Amniotic epithelial cell (primary cell): ENCODE measurements around the gene ABHD6.
"Not testable (repeated sequence)": the region's sequence is repeated elsewhere in the genome, so short reads cannot be mapped to it uniquely, and the experiment has no call there.

Source experiments
- DNase-seq: peaks from one replicate; pipeline ENCODE4 v3.0.0-alpha.2; 2010; ENCODE audit warnings: low read depth

Gene ABHD6

DNA sequence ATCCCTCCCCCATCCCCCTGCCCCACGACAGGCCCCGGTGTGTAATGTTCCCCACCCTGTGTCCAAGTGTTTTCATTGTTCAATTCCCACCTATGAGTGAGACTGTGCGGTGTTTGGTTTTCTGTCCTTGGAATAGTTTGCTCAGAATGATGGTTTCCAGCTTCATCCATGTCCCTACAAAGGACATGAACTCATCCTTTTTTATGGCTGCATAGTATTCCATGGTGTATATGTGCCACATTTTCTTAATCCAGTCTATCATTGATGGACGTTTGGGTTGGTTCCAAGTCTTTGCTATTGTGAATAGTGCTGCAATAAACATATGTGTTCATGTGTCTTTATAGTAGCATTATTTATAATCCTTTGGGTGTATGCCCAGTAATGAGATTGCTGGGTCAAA lies 5.3 kb downstream of the ABHD6 start:
- not testable (repeated sequence) for DNase-seq

DNA sequence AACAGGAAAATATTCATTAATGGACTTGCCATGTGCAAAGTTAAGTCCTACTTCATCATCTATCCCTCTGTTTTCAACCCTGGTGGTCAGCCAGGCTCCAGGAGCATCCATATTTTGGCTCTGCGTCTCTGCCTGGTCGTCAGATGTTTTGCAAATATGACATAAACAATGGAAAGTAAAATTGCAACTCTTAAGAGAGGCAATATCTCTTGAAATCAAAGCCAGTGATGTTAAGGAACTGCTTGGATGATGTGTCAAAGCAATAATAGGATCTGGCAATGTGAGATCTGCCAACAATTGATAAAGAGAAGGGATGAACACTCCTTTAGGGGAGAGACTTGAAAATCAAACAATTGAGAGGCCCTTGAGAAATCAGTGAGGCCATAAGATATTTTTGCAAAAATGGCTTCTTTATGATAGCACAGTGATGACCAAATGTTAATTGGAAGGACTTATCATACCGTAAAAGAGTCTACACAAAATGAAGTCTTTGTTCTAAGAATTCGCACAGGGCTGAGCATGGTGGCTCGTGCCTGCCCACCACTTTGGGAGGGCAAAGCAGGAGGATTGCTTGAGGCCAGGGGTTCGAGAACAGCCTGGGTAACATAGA lies 6.5 kb downstream of the ABHD6 start:
- DNase-seq, result no peak

DNA sequence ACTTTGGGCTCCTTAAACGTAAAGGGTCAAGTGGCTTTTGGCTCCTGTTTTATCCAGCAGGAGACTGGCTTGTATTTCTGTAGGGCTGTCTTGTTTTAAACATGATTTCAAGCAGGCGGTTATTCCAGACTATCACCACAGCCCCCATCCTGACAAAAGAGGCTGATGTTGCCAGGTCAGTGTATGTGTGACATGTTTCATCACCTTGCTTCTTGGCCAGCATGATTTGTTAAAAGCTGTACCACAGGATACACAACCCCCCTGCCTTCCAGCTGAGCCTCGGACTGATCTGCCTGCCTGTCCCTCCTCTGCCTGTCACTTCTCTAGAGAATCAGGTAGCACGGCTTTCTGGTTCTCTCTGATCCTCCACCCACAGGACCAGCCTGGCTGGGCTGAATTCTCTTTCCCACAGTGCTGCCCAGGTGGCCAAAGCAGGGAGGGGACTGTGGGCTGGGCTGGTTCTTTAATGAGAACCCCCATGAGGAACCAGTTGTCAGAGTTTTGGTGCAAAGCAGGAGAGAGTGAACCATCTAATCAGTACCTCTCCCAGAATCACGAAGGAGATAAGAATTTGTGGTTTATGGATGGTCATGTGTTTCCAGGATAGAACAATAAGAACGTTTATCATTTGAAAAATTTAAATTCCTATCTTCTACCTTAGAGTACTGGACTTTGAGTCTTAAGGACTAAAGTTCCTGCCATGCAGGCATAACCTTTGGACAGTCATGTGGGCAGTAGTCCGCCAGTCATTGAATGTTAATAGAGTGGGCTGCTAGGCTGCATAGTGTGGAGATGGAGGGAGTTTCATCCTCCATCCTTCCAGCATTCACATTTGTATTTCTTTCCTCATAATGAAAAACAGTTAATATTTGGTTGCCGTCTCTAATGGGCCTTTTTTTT lies 8.8 kb downstream of the ABHD6 start:
- DNase-seq, result no peak

DNA sequence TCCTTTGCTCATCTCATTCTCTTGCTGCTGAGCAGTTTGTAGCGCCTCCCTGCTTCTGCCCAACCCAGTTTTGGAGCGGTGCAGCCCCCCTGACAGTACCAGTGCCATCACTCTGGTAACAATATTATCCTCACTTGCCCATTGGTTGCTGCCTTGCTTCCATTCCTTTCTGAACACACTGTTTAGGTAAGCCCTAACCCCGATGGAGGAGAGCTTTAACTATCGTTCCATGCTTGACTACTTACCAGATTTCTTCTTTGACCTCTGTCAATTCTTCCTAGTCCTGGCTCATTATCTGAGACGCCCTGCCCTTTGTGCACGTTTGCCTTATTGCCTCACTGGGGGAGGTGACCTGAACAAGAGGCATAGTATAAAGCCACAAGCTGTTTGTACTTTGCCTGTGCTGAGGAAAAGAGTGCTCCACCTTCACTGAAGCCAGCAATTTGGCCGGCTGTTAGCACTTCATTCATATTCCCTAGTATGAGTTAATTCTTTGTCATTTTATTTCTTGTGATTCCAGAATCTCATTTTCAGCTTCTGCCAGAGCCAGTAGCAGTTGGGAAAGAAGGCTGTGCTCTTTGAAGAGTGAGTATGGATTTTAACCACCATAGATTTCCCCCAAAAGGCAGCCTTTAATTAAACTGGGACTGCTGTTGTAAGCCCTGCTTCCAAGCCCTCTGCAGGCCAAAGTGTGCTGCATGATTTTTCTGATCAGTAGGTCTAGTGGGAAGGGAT lies 11.9 kb downstream of the ABHD6 start:
- DNase-seq, result no peak

DNA sequence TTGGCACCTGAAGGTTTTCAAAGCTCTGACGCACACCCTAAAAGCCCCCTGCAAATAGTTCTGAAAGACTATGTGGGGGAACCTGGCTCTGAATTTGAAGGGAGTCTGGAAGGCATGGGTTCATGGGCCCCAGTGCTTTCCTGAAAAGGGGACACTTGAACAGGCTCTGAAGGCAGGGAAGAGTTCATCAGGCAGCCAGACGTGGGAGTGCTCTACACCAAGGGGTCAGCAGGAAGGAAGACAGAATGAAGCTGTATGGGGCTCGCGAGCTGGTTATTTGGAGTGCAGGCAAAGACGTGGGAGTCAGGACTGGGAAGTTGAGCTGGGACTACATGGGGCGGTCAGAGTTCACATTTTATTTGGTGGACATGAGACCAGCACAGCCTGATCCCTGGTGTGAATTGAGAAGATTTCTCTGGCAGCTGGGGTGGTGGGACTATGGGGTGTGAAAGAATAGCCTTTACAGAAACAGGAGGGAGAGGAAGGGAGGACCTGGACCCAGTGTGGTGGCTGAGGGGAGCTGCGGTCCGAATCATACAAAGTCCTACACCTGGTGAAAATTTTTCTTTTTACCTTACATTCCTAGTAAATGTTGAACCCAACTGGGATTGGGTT lies 12.6 kb downstream of the ABHD6 start:
- no peak for DNase-seq

DNA sequence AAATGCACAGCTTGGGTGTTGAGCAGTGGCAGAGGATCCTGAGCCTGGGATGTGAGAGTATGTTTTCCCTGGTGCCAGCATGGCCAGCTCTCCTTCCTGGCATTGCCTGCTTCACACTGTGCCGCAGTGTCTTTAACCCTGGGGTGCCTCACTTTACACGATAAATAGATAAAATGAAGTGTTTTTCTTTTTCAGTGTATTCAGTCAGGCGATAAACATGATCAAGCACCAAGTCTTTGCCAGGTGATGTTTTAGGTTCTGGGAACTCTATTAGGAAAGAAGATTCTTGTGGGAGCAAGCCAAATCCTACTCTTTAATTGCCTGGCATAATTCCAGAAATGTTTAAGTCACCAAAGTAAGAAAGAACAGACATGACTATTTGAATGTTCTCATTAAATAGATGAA lies 14.0 kb downstream of the ABHD6 start:
- peak; percentile 58 for DNase-seq

DNA sequence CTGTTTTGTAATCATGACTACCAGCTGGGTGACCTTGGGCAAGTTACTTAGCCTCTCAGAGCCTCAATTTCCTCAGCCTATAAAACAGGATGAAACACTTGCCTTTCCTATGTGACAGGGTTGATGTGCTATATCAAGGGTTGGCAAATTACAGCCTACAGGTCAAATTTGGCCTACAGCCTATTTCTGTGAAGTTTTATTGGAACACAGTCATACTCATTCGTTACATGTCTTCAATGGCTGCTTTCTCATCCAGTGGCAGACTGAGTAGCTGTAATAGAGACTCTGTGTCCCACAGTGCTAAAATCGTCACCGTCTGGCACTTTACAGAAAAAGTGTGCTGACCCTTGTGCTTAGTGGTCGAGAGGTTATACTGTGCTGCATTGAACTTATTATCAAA lies 16.6 kb downstream of the ABHD6 start:
- DNase-seq, result no peak

DNA sequence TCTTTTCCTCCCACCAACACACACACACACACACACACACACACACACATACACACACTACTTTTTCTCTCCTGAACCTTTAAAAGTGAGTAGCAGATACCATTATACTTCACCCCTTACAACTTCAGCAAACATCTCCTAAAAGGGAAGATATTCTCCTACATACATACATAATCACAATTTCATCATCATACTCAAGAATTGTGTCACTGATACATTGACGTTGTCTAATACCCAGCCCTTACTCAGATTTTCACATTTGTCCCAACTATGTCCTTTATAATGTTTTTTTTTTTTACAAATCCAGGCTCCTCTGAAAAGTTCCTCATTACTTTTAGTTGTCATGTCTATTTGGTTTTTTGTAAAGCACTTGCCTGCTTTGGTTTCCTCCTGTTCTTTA lies 18.5 kb downstream of the ABHD6 start:
- DNase-seq, result no peak

DNA sequence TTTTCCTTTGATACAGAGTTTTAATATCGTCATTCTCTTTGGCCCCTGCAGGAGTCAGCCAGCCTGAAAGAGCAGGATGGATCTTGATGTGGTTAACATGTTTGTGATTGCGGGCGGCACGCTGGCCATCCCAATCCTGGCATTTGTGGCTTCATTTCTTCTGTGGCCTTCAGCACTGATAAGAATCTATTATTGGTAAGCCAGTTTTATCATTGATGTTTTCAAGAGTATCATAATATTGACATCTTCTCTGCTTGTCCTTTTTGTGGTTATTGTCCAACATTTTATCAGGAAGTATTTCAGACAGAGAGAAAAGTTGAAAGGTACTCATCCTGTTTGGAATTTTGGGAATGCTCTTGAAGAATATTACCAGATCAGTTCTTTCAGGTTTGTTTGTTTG lies 18.9 kb downstream of the ABHD6 start:
- no peak for DNase-seq

DNA sequence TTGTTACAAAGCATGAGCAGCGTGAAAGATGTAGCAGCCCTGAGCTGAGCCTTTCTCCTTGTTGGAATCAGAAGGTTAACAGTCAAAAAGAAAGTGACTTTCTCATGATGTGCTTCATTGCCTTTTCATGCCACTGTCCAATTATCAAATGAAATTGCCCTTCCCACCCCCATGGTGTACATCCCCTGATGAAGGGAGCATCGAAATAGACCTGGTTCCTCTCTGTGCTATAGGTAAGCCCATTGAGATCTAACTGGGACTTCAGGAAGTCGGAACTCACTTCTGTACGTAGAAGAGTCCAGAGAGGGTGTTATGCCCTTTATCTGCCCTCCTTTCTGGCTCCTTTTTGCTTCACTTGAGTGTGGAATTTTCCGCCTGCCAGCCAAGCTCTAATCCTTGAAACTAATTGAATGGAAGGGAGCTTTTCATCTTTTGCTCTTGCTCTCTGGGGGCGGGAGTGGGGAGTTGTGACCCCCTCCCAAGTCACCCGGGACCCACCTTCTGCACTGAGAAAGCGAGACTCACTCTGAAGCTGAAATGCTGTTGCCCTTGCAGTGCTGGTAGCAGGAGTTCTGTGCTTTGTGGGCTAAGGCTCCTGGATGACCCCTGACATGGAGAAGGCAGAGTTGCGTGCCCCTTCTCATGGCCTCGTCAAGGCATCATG lies 20.9 kb downstream of the ABHD6 start:
- no peak for DNase-seq

DNA sequence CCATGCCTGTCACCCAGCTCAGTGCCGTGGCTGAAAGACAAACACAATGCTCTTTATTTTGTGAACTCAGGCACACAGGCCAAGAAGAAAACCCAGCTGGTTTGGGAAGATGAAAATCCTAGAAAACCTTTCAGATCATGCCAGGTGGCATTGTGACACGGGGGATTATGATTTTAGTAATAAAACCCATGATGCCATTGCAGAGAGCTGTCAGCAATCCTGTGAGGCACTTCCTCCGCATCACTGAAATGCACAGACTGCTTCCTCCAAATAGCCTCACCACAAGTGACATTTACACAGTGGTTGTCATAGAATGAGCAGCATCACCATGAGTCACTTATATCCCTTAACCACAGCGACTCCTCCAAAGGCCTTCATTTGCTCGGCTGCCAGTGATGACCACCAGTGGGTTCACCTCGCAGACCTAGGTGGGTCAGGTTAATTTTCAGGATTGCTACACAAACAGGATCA lies 22.7 kb downstream of the ABHD6 start:
- DNase-seq, result peak; percentile 46

DNA sequence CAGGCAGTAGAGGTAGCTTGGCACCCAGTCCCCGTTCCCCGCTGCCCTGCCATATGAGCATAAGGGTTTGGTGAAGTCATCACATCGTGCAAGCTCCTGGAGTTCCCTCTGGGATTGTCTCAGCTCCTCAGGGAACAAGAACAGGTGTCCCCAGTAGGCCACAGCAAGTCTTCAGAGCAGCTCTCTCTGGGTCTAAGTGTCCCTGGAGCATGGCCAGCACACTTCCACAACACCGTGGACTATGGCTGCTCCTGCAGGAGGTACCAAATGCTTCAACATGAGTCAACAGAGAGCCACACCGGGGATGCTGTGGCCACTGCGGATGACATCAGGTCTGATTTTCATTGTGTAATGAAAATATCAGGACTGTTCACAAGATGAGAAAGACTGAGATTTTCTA lies 23.1 kb downstream of the ABHD6 start:
- no peak for DNase-seq

DNA sequence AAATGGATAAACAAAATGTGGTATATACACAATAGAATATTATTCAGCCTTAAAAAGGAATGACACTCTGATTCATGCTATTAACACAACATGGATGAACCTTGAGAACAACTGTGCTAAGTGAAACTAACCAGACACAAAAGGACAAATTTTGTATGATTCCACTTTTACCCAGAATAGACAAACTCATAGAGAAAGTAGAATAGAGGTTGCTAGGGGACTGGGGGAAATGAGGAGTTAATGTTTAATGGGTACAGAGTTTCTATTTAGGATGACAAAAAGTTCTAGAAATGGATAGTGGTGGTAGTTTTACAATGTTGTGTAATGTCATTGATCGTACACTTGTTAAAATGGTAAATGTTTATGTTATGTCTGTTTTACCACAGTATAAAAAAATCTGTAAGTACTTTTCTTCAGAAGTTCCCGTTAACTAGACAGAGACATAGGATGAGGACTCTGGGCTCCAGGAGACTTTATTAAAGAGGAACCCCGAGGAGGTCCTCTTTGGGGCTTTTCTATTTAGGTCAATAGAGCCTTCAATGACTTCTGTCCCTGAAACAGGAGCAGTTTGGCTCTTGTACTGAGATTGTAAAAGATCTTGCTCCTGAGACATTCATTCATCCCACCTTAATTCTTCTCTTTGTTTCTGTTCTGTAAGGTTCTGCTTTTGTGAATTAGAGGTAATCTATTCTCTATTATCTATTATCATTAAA lies 24.5 kb downstream of the ABHD6 start:
- DNase-seq, result no peak

DNA sequence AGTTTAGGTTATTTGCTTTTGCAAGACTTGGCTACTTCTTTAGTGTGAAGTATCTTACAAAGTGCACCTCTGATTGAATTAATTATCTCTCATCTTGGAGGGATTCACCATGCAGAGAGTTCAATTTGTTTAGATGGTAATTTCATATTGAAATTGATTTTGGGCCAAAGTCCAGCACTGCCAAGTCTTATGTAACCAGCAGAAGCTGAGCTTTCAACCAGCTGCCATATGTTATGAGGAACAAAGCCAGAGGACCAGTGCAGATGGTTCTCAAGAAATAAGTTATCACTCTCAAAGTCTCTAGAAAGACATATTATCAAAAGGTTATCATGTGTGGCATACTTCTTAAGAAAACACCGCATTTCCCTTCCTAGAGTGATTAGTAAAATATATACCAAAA lies 29.0 kb downstream of the ABHD6 start:
- no peak for DNase-seq

DNA sequence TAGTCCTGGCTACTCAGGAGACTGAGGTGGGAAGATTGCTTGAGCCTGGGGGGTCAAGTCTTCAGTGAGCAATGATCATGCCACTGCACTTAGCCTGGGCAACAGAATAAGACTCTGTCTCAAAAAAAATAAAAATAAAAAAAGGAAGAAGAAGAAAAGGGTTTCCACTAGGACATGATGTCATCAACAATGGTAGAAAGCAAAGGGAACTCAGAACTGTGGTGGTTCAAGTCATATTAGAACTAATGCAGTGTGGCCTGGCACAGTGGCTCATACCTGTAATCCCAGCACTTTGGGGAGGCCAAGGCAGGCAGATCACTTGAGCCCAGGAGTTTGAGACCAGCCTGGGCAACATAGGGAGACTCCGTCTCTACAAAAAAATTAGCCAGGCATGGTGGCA lies 30.0 kb downstream of the ABHD6 start:
- DNase-seq, result not testable (repeated sequence)

DNA sequence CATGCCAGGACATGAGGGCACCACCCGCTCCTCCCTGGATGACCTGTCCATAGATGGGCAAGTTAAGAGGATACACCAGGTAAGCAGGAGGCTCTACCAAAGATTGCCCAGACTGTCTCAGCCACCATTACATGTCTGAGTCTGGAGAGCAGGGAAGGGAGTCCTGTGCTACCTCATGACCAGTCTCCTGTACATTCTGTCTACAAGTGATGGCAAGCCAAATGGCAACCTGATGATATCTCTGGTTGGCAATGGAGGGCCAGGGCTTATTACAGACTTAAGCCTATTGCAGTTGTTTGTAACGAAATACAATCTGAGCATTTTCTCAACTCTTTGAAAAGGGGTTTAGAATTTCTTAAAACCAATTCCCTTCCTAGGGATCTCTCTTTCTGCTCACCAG lies 31.8 kb downstream of the ABHD6 start:
- DNase-seq, result no peak

DNA sequence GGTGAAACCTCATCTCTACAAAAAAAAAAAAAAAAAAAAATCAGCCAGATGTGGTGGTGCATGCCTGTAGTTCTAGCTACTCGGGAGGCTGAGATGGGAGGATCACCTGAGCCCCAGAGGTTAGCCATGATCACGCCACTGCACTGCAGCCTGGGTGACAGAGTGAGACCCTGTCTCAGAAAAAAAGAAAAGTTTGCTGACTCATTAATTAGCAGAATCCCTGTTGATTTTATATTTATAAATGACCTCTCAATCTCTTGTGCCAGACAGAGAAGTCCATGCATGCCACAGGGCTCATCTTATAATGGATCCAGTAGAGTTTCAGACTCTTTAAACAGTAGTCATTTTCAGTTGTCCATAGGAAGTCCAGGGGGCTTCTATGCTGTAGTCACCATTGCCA lies 32.9 kb downstream of the ABHD6 start:
- DNase-seq, result no peak

DNA sequence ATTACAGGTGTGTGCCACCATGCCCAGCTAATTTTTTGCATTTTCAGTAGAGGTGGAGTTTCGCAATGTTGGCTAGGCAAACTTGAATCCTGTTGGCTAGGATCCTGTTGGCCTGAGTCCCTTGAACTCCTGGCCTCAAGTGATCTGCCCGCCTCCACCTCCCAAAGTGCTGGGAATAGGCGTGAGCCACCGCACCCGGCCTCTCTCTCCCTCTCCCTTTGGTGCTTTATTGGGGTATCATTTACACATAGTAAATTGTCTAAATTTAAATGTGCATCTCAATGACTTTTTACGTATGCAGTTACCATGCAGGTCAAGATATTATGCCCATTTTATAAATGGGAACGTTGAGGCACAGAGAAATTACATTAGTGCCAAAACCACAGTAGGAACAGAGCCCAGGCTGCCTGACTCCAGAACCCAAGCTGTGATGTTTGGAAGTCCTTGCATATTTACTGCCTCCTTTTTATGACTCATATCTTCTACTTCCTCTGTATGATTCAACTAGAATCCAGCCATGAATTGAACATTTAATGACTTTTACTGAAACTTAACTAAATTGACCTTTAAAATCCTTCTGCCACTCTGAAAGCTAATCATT lies 34.4 kb downstream of the ABHD6 start:
- DNase-seq, result peak; percentile 94

DNA sequence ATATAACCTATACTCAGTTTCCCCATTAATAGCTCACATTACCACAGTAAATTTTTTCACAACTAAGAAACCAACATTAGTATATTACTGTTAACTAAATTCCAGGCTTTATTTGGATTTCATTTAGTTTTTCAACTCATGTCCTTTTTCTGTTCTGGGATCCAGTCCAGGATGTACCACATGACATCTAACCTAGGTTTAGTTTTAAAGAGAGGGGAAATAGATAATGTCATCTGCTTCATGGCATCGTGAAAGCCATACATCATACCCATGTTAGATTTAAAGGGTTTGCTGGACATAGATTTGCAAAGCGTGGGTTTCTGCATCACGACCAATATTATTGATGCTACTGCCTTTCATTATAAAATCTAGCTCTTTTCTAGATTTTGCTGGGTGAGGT lies 35.3 kb downstream of the ABHD6 start:
- no peak for DNase-seq

DNA sequence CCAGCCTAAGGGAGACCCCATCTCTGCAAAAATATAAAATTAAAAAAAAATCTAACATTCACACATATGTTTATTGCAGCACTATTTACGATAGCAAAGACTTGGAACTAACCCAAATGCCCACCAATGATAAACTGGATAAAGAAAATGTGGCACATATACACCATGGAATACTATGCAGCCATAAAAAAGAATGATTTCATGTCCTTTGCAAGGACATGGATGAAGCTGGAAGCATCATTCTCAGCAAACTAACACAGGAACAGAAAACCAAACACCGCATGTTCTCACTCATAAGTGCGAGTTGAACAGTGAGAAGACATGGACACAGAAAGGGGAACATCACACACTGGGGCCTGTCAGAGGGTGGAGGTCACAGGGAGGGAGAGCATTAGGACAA lies 35.8 kb downstream of the ABHD6 start:
- DNase-seq, result not testable (repeated sequence)
